Activated CD4-positive, alpha-beta T cell treated with anti-CD3 and anti-CD28 coated beads for 1 hour (primary cell): ENCODE results near the gene ABCB10.

Experiments
- DNase-seq: peaks from one replicate; pipeline ENCODE4 v3.0.0-alpha.2; 2020

The ABCB10 gene

DNA sequence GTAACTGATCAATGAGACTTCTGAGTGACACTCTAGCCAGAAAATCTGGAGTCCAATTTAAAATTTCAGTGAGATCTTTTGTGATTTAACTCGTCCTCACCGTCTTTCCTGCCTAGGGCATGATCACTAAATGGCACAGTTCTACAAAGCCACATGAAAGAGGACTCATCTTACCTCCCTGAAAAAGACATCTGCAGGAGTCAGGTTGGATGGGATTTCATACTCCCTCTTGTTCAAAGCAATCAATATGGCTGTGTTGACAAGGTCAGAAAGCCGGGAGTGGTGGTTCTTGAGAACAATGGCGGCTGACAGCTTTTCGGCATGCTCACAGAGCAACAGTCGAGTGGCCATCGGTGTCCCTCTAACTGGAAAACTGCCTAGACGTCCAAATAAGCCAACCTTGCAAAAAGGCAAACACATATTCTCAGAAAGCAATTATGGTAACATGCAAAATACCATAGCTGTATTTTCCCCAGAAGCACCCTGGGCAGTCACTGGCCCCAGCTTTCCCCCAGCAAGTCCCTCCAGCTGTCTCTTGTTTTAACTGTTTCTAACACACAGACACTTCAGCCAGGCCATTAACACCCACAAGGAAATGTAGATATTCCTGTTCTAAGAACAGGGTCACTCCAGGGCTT is 88.0 kb downstream of the ABCB10 start:
- no peak for DNase-seq

DNA sequence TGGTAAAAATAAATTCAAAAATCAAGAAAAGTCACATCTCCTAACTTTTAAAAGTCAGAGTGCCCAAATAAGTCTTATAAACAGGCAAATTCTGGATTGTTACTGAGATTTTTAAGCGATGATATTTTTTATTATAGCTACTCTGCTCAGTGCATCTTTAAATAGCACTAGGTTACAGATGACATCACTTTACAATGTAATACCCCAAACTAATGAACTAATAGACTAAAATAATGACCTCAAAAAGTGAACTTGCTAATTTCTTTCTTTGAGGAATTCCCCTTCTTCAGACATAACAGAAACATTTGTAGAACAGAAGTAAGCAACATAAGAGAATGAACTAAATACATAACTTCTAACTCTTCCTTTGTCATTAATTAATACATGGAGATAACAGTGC is 91.6 kb downstream of the ABCB10 start:
- DNase-seq = no peak
